Ishikawa (cell line): ENCODE data around the gene HOXA5.

Source experiments
- CEBPB ChIP-seq: IDR thresholded peaks from 2 replicates; pipeline ENCODE4 v1.6.1; 2012
- EGR1 ChIP-seq: IDR thresholded peaks from 2 replicates; pipeline ENCODE4 v1.6.1; 2012
- EP300 ChIP-seq: IDR thresholded peaks from 2 replicates; pipeline ENCODE4 v1.6.1; 2012; ENCODE audit warnings: borderline replicate concordance
- FOXM1 ChIP-seq: IDR thresholded peaks from 2 replicates; pipeline ENCODE4 v1.6.1; 2012; ENCODE audit warnings: low read depth, borderline replicate concordance
- RAD21 ChIP-seq: IDR thresholded peaks from 2 replicates; pipeline ENCODE4 v1.6.1; 2012; ENCODE audit warnings: low read depth
- TEAD4 ChIP-seq: IDR thresholded peaks from 2 replicates; pipeline ENCODE4 v1.6.1; 2012
- YY1 ChIP-seq: IDR thresholded peaks from 2 replicates; pipeline ENCODE4 v1.6.1; 2012; ENCODE audit warnings: low read depth
- ZBTB7A ChIP-seq: IDR thresholded peaks from 2 replicates; pipeline ENCODE4 v1.6.1; 2012; ENCODE audit warnings: low read depth
- TF ChIP-seq, protein P1 (sequence below): IDR thresholded peaks from 2 replicates; pipeline ENCODE4 v1.6.1; 2012
- TF ChIP-seq, protein P2 (sequence below): IDR thresholded peaks from 2 replicates; pipeline ENCODE4 v1.6.1; 2012; ENCODE audit warnings: low read depth, mild to moderate bottlenecking

DNA sequence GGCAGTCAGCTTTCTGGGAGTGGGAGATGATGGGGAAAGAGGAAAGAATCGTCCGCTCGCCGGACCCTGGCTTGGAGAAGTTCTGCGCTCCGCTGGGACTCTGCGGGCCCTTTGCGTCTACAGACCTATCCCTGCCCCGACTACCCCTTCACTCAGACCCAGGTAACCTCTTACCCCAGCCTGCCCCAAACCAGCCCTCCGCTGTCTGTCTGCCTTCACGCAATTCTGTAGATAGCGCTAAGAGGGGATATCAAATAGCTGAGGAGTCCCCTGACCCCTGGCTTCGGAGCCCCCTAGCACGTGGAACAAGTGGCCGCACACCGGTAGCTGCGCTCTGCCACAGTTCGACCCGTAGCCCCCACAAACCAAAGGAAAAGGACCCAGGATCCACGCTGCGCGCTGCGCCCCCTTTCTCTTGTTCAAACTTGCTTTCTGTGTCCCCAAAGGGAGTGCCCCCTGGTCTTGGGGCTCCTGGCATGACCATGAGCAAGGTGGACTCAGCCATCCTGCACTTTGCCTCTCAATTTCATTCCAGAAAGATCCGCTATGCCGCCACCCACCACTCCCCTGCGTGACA is 19.9 kb downstream of the HOXA5 start:
- TF ChIP-seq EP300 (no peak), RAD21 (no peak), ZBTB7A (no peak), YY1 (no peak), TEAD4 (no peak), EGR1 (no peak), FOXM1 (no peak), CEBPB (no peak)
- TF ChIP-seq, protein P1, sequence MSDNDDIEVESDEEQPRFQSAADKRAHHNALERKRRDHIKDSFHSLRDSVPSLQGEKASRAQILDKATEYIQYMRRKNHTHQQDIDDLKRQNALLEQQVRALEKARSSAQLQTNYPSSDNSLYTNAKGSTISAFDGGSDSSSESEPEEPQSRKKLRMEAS = no peak
- TF ChIP-seq, protein P2, sequence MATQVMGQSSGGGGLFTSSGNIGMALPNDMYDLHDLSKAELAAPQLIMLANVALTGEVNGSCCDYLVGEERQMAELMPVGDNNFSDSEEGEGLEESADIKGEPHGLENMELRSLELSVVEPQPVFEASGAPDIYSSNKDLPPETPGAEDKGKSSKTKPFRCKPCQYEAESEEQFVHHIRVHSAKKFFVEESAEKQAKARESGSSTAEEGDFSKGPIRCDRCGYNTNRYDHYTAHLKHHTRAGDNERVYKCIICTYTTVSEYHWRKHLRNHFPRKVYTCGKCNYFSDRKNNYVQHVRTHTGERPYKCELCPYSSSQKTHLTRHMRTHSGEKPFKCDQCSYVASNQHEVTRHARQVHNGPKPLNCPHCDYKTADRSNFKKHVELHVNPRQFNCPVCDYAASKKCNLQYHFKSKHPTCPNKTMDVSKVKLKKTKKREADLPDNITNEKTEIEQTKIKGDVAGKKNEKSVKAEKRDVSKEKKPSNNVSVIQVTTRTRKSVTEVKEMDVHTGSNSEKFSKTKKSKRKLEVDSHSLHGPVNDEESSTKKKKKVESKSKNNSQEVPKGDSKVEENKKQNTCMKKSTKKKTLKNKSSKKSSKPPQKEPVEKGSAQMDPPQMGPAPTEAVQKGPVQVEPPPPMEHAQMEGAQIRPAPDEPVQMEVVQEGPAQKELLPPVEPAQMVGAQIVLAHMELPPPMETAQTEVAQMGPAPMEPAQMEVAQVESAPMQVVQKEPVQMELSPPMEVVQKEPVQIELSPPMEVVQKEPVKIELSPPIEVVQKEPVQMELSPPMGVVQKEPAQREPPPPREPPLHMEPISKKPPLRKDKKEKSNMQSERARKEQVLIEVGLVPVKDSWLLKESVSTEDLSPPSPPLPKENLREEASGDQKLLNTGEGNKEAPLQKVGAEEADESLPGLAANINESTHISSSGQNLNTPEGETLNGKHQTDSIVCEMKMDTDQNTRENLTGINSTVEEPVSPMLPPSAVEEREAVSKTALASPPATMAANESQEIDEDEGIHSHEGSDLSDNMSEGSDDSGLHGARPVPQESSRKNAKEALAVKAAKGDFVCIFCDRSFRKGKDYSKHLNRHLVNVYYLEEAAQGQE = no peak
